Left lung (tissue), 10 donors: Measurements from ENCODE around the gene USP24. TPM values are rescaled to one million over a fixed set of nuclear protein-coding genes. Genes with fewer than 3 reads are reported as not detected.

Experiments used
- ATAC-seq: fragments of 200-7000 bp; cut with Tn5 transposase; one replicate; pipeline ENCODE4 v1.9.1; 2020; ENCODE audit warnings: moderate library complexity
- DNase-seq, 4 donors: peaks; one replicate each; pipeline ENCODE4 v3.0.0-alpha.2; 2013 to 2020
- H3K27ac ChIP-seq, 2 donors: fragments of 200-600 bp; sonication (generic) in 1 of 2; one replicate each; pipeline versions ENCODE4 v1.5.0 to v1.8.0; 2020 to 2021
- H3K27me3 ChIP-seq, 2 donors: fragments of 200-600 bp; sonication (generic) in 1 of 2; one replicate each; pipeline versions ENCODE4 v1.5.0 to v1.8.0; 2020 to 2021
- H3K36me3 ChIP-seq, 2 donors: fragments of 200-600 bp; sonication (generic) in 1 of 2; one replicate each; pipeline versions ENCODE4 v1.5.0 to v1.8.0; 2020 to 2021
- H3K4me1 ChIP-seq, 2 donors: fragments of 200-600 bp; one replicate each; pipeline ENCODE4 v1.8.0; 2021
- H3K4me3 ChIP-seq, 2 donors: fragments of 200-600 bp; sonication (generic) in 1 of 2; one replicate each; pipeline versions ENCODE4 v1.5.0 to v1.8.0; 2020 to 2021; ENCODE audit warnings: mild to moderate bottlenecking in 1 of 2
- H3K9me3 ChIP-seq, 2 donors: fragments of 200-600 bp; sonication (generic) in 1 of 2; one replicate each; pipeline versions ENCODE4 v1.5.0 to v1.8.0; 2020 to 2021
- CTCF ChIP-seq, 2 donors: fragments of 200-600 bp; sonication (generic) in 1 of 2; IDR thresholded peaks; one replicate each; pipeline versions ENCODE4 v1.5.0 to v1.8.0; 2021; ENCODE audit warnings: antibody characterized with exemption in 2 of 2
- intact Hi-C, 2 donors: fragments of 100-400 bp; cut with DNase I; formaldehyde crosslinking; loops; one replicate each; pipeline versions ENCODE4 v1.11.2 to v1.14.2; 2022
- polyA plus RNA-seq, 6 donors: library from polyadenylated mRNA; unstranded; fragments of 120-200 nt; gene quantifications; one replicate each; pipeline ENCODE4 v1.2.1, GENCODE V29; 2013; ENCODE audit not compliant: insufficient read length in 6 of 6
- total RNA-seq, 2 donors: library from RNA; stranded (reverse); fragmentation: NEBNext Ultra II Directional; extraction: Animal tissue kit (Norgen Biotek cat#: 25700); gene quantifications; one replicate each; pipeline ENCODE4 v1.2.1, GENCODE V29; 2021
- donor health status: DM: no; HTN: yes; CAD: no.
- donor health status: DM: no; HTN: no; CAD: no.

USP24 gene
- total and polyA plus RNA-seq, 8 donors = 26.1 to 63.7 (median 47.2) TPM

GRCh38 chr1:55056632-55056992 is 158.6 kb downstream of the USP24 start:
- no peaks in the 10 kb centered on the region for H3K9me3 ChIP-seq
- H3K27ac ChIP-seq = no peak overlapping the region
- intact Hi-C loops = no loop called here
- H3K27me3 ChIP-seq = no peaks in the 10 kb centered on the region
- H3K36me3 ChIP-seq = peaks cover 0 to 33% of the 10 kb centered on the region in 2 donors
- H3K4me3 ChIP-seq = no peak overlapping the region
- peaks cover 0 to 19% of the 10 kb centered on the region in 2 donors for H3K4me1 ChIP-seq
- DNase-seq = no peak
- ATAC-seq = no peak
- TF ChIP-seq CTCF (IDR thresholded peaks at IDR 0.05) = no peak

- no peaks in the 10 kb centered on the region for H3K27me3 ChIP-seq
- H3K27ac ChIP-seq = no peak overlapping the region
- ATAC-seq = no peak
- H3K4me1 ChIP-seq = peaks cover 0 to 19% of the 10 kb centered on the region in 2 donors
- no peak for DNase-seq
- H3K36me3 ChIP-seq = peaks cover 0 to 28% of the 10 kb centered on the region in 2 donors
- intact Hi-C loops = no loop called here
- TF ChIP-seq CTCF (IDR thresholded peaks at IDR 0.05) = no peak
- no peak overlapping the region for H3K4me3 ChIP-seq
- no peaks in the 10 kb centered on the region for H3K9me3 ChIP-seq
These were observed 159.1 kb downstream of the USP24 start for GRCh38 chr1:55055951-55056631.

- Histone ChIP-seq H3K9me3 (no peaks in the 10 kb centered on the region), H3K27me3 (no peaks in the 10 kb centered on the region), H3K4me1 (peaks cover 0 to 19% of the 10 kb centered on the region in 2 donors), H3K36me3 (peaks cover 0 to 21% of the 10 kb centered on the region in 2 donors), H3K27ac (no peak overlapping the region), H3K4me3 (no peak overlapping the region)
- intact Hi-C loops = no loop called here
- DNase-seq (no peak), ATAC-seq (no peak)
- no peak for TF ChIP-seq CTCF (IDR thresholded peaks at IDR 0.05)
These were observed 159.9 kb downstream of the USP24 start for GRCh38 chr1:55055084-55055882.

- intact Hi-C loops = no loop called here
- H3K27ac ChIP-seq = no peak overlapping the region
- no peak for ATAC-seq
- no peaks in the 10 kb centered on the region for H3K27me3 ChIP-seq
- TF ChIP-seq CTCF (IDR thresholded peaks at IDR 0.05) = no peak
- peaks cover 0 to 16% of the 10 kb centered on the region in 2 donors for H3K36me3 ChIP-seq
- no peaks in the 10 kb centered on the region for H3K9me3 ChIP-seq
- peaks cover 0 to 19% of the 10 kb centered on the region in 2 donors for H3K4me1 ChIP-seq
- no peak overlapping the region for H3K4me3 ChIP-seq
- no peak for DNase-seq
These were observed 160.8 kb downstream of the USP24 start for GRCh38 chr1:55054396-55054795.

- DNase-seq (peak in 1 of 4 donors; percentile 61), ATAC-seq (peak; percentile 61)
- intact Hi-C loops = no loop called here
- Histone ChIP-seq H3K9me3 (no peaks in the 10 kb centered on the region), H3K27me3 (no peaks in the 10 kb centered on the region), H3K4me3 (no peak overlapping the region), H3K4me1 (peaks cover 0 to 19% of the 10 kb centered on the region in 2 donors), H3K36me3 (peaks cover 0 to 7% of the 10 kb centered on the region in 2 donors), H3K27ac (peak overlapping the region in 1 of 2 donors; percentile 71)
- TF ChIP-seq CTCF (IDR thresholded peaks at IDR 0.05) = no peak
These were observed 161.8 kb downstream of the USP24 start for GRCh38 chr1:55053265-55053954.
